Measurements from ENCODE around the gene GNPTG. TPM values are rescaled to one million over a fixed set of nuclear protein-coding genes. Genes with fewer than 3 reads are reported as not detected.

The GNPTG gene
- total and polyA plus RNA-seq, 9 of the 15 experiments (the other 6 are each of a cell fraction or from before 2014, with no cell fraction given) = 0.69 to 33.3 (median 13.6) TPM

- TF ChIP-seq, protein P1, sequence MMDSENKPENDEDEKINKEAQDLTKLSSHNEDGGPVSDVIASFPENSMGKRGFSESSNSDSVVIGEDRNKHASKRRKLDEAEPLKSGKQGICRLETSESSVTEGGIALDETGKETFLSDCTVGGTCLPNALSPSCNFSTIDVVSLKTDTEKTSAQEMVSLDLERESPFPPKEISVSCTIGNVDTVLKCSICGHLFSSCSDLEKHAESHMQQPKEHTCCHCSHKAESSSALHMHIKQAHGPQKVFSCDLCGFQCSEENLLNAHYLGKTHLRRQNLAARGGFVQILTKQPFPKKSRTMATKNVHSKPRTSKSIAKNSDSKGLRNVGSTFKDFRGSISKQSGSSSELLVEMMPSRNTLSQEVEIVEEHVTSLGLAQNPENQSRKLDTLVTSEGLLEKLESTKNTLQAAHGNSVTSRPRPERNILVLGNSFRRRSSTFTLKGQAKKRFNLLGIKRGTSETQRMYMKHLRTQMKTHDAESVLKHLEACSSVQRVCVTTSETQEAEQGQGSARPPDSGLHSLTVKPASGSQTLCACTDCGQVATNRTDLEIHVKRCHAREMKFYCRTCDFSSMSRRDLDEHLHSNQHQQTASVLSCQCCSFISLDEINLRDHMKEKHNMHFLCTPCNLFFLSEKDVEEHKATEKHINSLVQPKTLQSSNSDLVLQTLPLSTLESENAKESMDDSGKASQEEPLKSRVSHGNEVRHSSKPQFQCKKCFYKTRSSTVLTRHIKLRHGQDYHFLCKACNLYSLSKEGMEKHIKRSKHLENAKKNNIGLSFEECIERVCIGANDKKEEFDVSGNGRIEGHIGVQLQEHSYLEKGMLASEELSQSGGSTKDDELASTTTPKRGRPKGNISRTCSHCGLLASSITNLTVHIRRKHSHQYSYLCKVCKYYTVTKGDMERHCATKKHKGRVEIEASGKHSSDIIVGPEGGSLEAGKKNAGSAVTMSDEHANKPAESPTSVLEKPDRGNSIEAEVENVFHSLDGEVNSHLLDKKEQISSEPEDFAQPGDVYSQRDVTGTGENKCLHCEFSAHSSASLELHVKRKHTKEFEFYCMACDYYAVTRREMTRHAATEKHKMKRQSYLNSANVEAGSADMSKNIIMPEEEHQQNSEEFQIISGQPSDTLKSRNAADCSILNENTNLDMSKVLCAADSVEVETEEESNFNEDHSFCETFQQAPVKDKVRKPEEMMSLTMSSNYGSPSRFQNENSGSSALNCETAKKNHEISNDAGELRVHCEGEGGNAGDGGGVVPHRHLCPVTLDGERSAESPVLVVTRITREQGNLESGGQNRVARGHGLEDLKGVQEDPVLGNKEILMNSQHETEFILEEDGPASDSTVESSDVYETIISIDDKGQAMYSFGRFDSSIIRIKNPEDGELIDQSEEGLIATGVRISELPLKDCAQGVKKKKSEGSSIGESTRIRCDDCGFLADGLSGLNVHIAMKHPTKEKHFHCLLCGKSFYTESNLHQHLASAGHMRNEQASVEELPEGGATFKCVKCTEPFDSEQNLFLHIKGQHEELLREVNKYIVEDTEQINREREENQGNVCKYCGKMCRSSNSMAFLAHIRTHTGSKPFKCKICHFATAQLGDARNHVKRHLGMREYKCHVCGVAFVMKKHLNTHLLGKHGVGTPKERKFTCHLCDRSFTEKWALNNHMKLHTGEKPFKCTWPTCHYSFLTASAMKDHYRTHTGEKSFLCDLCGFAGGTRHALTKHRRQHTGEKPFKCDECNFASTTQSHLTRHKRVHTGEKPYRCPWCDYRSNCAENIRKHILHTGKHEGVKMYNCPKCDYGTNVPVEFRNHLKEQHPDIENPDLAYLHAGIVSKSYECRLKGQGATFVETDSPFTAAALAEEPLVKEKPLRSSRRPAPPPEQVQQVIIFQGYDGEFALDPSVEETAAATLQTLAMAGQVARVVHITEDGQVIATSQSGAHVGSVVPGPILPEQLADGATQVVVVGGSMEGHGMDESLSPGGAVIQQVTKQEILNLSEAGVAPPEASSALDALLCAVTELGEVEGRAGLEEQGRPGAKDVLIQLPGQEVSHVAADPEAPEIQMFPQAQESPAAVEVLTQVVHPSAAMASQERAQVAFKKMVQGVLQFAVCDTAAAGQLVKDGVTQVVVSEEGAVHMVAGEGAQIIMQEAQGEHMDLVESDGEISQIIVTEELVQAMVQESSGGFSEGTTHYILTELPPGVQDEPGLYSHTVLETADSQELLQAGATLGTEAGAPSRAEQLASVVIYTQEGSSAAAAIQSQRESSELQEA (IDR thresholded peaks at IDR 0.05; ENCODE audit: low read depth) = 0 out of 2 replicates have a peak, but pooled peaks have one; percentile 21
- no peak for TF ChIP-seq CBX5 (IDR thresholded peaks at IDR 0.05; ENCODE audit: borderline replicate concordance, low read depth)
- TF ChIP-seq CTCFL (IDR thresholded peaks at IDR 0.05; ENCODE audit: borderline replicate concordance, insufficient read depth, low read depth, low read length, poor library complexity, severe bottlenecking) = peak; percentile 85
- TF ChIP-seq HDAC8 (tag; IDR thresholded peaks at IDR 0.05) = no peak
- TF ChIP-seq ZNF12 (CRISPR knock-in tag; IDR thresholded peaks at IDR 0.05) = no peak
- TF ChIP-seq PRDM10 (IDR thresholded peaks at IDR 0.05; ENCODE audit: partially characterized antibody) = no peak
- no peak for TF ChIP-seq RBM22 (IDR thresholded peaks at IDR 0.05; ENCODE audit: low read depth, low read length, poor library complexity, severe bottlenecking)
- peak; percentile 94; the same call in 1 of the 2 replicates for TF ChIP-seq PHF8 (IDR thresholded peaks at IDR 0.05; ENCODE audit: borderline replicate concordance, low read length)
- TF ChIP-seq ZNF644 (tag; IDR thresholded peaks at IDR 0.05; ENCODE audit: low read depth) = no peak
- TF ChIP-seq CBX3 (IDR thresholded peaks at IDR 0.05; ENCODE audit: borderline replicate concordance in 1 of 2, low read length in 2 of 2) = no peak
- no peak for TF ChIP-seq GTF2A2 (tag; IDR thresholded peaks at IDR 0.05)
- no peak for TF ChIP-seq ARNT (IDR thresholded peaks at IDR 0.05)
- peak; percentile 94 for TF ChIP-seq GABPB1 (CRISPR knock-in tag; IDR thresholded peaks at IDR 0.05)
Measured at GRCh38 chr16:1351582-1352362, at the start of gene GNPTG, which contains the start of gene TSR3 (continued).
